Activated CD8-positive, alpha-beta memory T cell treated with anti-CD3 and anti-CD28 coated beads for 48 hours (primary cell): Measurements from ENCODE around the gene IGF1R.

Experiments
- DNase-seq, 3 experiments: peaks; one replicate each; pipeline ENCODE4 v3.0.0-alpha.2; 2020; ENCODE audit warnings: low read depth in 2 of 3, low spot score in 2 of 3

Gene IGF1R

GRCh38 chr15:98938799-98939198 lies 290.5 kb downstream of the IGF1R start:
- DNase-seq: no peak

- DNase-seq: no peak
Measured at GRCh38 chr15:98939311-98940080, 291.2 kb downstream of the IGF1R start.

GRCh38 chr15:98941595-98942255 lies 293.4 kb downstream of the IGF1R start:
- DNase-seq: no peak

- no peak for DNase-seq
Measured at GRCh38 chr15:98942431-98942830, 294.1 kb downstream of the IGF1R start.

- no peak for DNase-seq
Measured at GRCh38 chr15:98943051-98943508, 294.7 kb downstream of the IGF1R start.

- no peak for DNase-seq
Measured at GRCh38 chr15:98943601-98944151, 295.3 kb downstream of the IGF1R start.

- no peak for DNase-seq
Measured at GRCh38 chr15:98946301-98947255, 298.2 kb downstream of the IGF1R start.

GRCh38 chr15:98948456-98948855 lies 300.1 kb downstream of the IGF1R start:
- DNase-seq: no peak

- DNase-seq: no peak
Measured at GRCh38 chr15:98948941-98949340, 300.6 kb downstream of the IGF1R start.

- no peak for DNase-seq
Measured at GRCh38 chr15:98949624-98950023, 301.3 kb downstream of the IGF1R start.

GRCh38 chr15:98950248-98950647 lies 301.9 kb downstream of the IGF1R start:
- no peak for DNase-seq

GRCh38 chr15:98951004-98951403 lies 302.7 kb downstream of the IGF1R start:
- DNase-seq: no peak

- no peak for DNase-seq
Measured at GRCh38 chr15:98951493-98952320, 303.4 kb downstream of the IGF1R start.

- DNase-seq: no peak
Measured at GRCh38 chr15:98952381-98952803, 304.1 kb downstream of the IGF1R start.

GRCh38 chr15:98953000-98953787 lies 304.9 kb downstream of the IGF1R start:
- DNase-seq: peak in 2 of 3 experiments; percentile 5 to 17

- no peak for DNase-seq
Measured at GRCh38 chr15:98953968-98954367, 305.6 kb downstream of the IGF1R start.

- DNase-seq: no peak
Measured at GRCh38 chr15:98954411-98954810, 306.1 kb downstream of the IGF1R start.

- DNase-seq: no peak
Measured at GRCh38 chr15:98955331-98955730, 307.0 kb downstream of the IGF1R start.

- no peak for DNase-seq
Measured at GRCh38 chr15:98955961-98956723, 307.8 kb downstream of the IGF1R start.
